ENCODE measurements around the gene CA10.

- no peak for TF ChIP-seq CTCF (conservative IDR thresholded peaks at IDR 0.05 in 1 of 2, IDR thresholded peaks at IDR 0.05 in 1 of 2; ENCODE audit: low read depth in 1 of 2, low read length in 2 of 2)
- TF ChIP-seq EZH2 (IDR thresholded peaks at IDR 0.05; ENCODE audit: low read length, missing control alignments) = no peak
Observed at GRCh38 chr17:51668963-51669246, 489.6 kb downstream of the CA10 start.
